Neural cell (in vitro differentiated cells): ENCODE measurements around the gene TMCO4. TPM values are rescaled to one million over a fixed set of nuclear protein-coding genes. Genes with fewer than 3 reads are reported as not detected.

Experiments used
- H2AFZ ChIP-seq: fragments of 200-600, 300-800 bp; sonication (generic), shearing (Covaris generic); 2 replicates; pipeline ENCODE4 v1.6.0; 2014; ENCODE audit warnings: low read depth, mild to moderate bottlenecking, antibody characterized with exemption, low read length, moderate library complexity
- H3F3A ChIP-seq: fragments of 200-600 bp; shearing (Covaris generic); 2 replicates; pipeline ENCODE4 v1.6.1; 2016; ENCODE audit warnings: mild to moderate bottlenecking, moderate library complexity, mixed read lengths, antibody characterized with exemption, low read length; ENCODE audit not compliant: insufficient read depth, poor library complexity, severe bottlenecking
- H3K27ac ChIP-seq: fragments of 200-600, 300-800 bp; sonication (generic), shearing (Covaris generic); 2 replicates; pipeline ENCODE4 v1.5.1; 2014; ENCODE audit warnings: mild to moderate bottlenecking, low read length, moderate library complexity
- H3K27me3 ChIP-seq: fragments of 300-800, 200-600 bp; sonication (generic), shearing (Covaris generic); 2 replicates; pipeline ENCODE4 v1.6.0; 2014; ENCODE audit warnings: mild to moderate bottlenecking, low read depth, low read length, moderate library complexity; ENCODE audit not compliant: insufficient read depth
- H3K36me3 ChIP-seq: fragments of 300-800, 200-600 bp; sonication (generic), shearing (Covaris generic); 2 replicates; pipeline ENCODE4 v1.5.1; 2014; ENCODE audit warnings: mild to moderate bottlenecking, antibody characterized with exemption, low read length, moderate library complexity; ENCODE audit not compliant: insufficient read depth
- H3K4me2 ChIP-seq: fragments of 300-800, 200-600 bp; sonication (generic), shearing (Covaris generic); 2 replicates; pipeline ENCODE4 v1.6.0; 2014; ENCODE audit warnings: mild to moderate bottlenecking, low read length
- H3K4me3 ChIP-seq: fragments of 300-800, 200-600 bp; sonication (generic), shearing (Covaris generic); 2 replicates; pipeline ENCODE4 v1.5.1; 2014; ENCODE audit warnings: mild to moderate bottlenecking, low read length, moderate library complexity
- H3K79me2 ChIP-seq: fragments of 200-600 bp; shearing (Covaris generic); replicated peaks from 2 replicates; pipeline ENCODE4 v1.6.0; 2014; ENCODE audit warnings: mild to moderate bottlenecking, low read length, moderate library complexity; ENCODE audit not compliant: insufficient read depth
- H3K9ac ChIP-seq: fragments of 300-800, 200-600 bp; sonication (generic), shearing (Covaris generic); 2 replicates; pipeline ENCODE4 v1.6.1; 2016; ENCODE audit warnings: mild to moderate bottlenecking, low read length, mixed read lengths
- H3K9me2 ChIP-seq: fragments of 200-600 bp; shearing (Covaris generic); 2 replicates; pipeline ENCODE4 v1.6.1; 2016; ENCODE audit warnings: mild to moderate bottlenecking, low read length, mixed read lengths; ENCODE audit not compliant: insufficient read depth
- H3K9me3 ChIP-seq: fragments of 200-600, 300-800 bp; sonication (generic), shearing (Covaris generic); 2 replicates; pipeline ENCODE4 v1.6.1; 2016; ENCODE audit warnings: mild to moderate bottlenecking, mixed run types, low read length, moderate library complexity, mixed read lengths
- H4K20me1 ChIP-seq: fragments of 200-600 bp; shearing (Covaris generic); 2 replicates; pipeline ENCODE4 v1.6.1; 2016; ENCODE audit warnings: mild to moderate bottlenecking, mixed run types; ENCODE audit not compliant: insufficient read depth
- EP300 ChIP-seq: fragments of 450-650 bp; conservative IDR thresholded peaks from 2 replicates; pipeline ENCODE4 v1.6.1; 2014; ENCODE audit warnings: antibody characterized with exemption, mild to moderate bottlenecking, moderate library complexity; ENCODE audit not compliant: poor library complexity, severe bottlenecking
- EZH2 ChIP-seq: fragments of 200-600, 300-800 bp; shearing (Covaris generic), sonication (generic); IDR thresholded peaks from 2 replicates; pipeline ENCODE4 v1.6.1; 2014; ENCODE audit warnings: antibody characterized with exemption, low read length, borderline replicate concordance, mild to moderate bottlenecking; ENCODE audit not compliant: insufficient read depth, poor library complexity, severe bottlenecking
- MXI1 ChIP-seq: fragments of 450-650 bp; conservative IDR thresholded peaks from 2 replicates; pipeline ENCODE4 v1.6.1; 2014; ENCODE audit warnings: antibody characterized with exemption, mild to moderate bottlenecking; ENCODE audit not compliant: poor library complexity, severe bottlenecking
- POLR2AphosphoS5 ChIP-seq: IDR thresholded peaks from 2 replicates; pipeline ENCODE4 v1.6.1; 2012
- RAD21 ChIP-seq: fragments of 450-650 bp; conservative IDR thresholded peaks from 2 replicates; pipeline ENCODE4 v1.6.1; 2014; ENCODE audit warnings: antibody characterized with exemption, mild to moderate bottlenecking, moderate library complexity
- SMC3 ChIP-seq: fragments of 450-650 bp; conservative IDR thresholded peaks from 2 replicates; pipeline ENCODE4 v1.6.1; 2014; ENCODE audit warnings: antibody characterized with exemption, mild to moderate bottlenecking, moderate library complexity; ENCODE audit not compliant: poor library complexity
- TAF1 ChIP-seq: IDR thresholded peaks from 2 replicates; pipeline ENCODE4 v1.6.1; 2012; ENCODE audit warnings: low read depth
- polyA plus RNA-seq: library from polyadenylated mRNA; depleted of rRNA; stranded (reverse); fragments of >200 nt; gene quantifications from 2 replicates; pipeline ENCODE4 v1.2.3, GENCODE V29; 2014
- TF ChIP-seq, protein P1 (sequence below): fragments of 450-650 bp; IDR thresholded peaks from 2 replicates; pipeline ENCODE4 v1.5.1; 2014; ENCODE audit warnings: antibody characterized with exemption, mild to moderate bottlenecking, moderate library complexity; ENCODE audit not compliant: poor library complexity, severe bottlenecking
- TF ChIP-seq, protein P2 (sequence below): IDR thresholded peaks from 2 replicates; pipeline ENCODE4 v1.6.1; 2012; ENCODE audit warnings: borderline replicate concordance

The TMCO4 gene
- polyA plus RNA-seq, 1 donor from 2014 or later, result not detected

DNA sequence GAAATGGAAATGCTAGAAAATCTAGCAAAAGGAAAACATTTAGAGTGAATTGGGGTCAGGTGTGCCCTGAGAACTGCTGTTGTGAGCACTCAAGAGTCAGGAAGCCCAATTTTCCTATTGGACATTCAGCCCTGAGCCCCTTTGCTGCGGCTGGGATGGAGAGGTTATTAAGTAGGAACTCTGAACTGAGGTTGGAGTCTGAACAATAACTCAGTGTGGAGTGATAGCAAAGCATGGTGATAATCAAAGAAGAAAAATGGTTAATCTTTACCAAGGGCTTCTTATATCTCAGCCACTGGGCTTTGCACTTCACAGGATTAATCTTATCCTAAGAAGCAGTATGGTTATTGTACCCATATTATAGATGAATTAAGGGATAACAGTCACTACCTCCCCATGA, 52.0 kb downstream of the TMCO4 start:
- no peaks in the 10 kb centered on the region for H3K79me2 ChIP-seq
- no peaks in the 10 kb centered on the region for H3F3A ChIP-seq
- H2AFZ ChIP-seq, result no peak overlapping the region
- H3K4me2 ChIP-seq, result no peak overlapping the region
- no peak overlapping the region for H3K27ac ChIP-seq
- H3K9me3 ChIP-seq, result no peaks in the 10 kb centered on the region
- H3K4me3 ChIP-seq, result no peak overlapping the region
- H3K36me3 ChIP-seq, result no peaks in the 10 kb centered on the region
- H3K9ac ChIP-seq, result no peak overlapping the region
- H3K27me3 ChIP-seq, result no peaks in the 10 kb centered on the region
- no peaks in the 10 kb centered on the region for H4K20me1 ChIP-seq
- no peaks in the 10 kb centered on the region for H3K9me2 ChIP-seq
- TF ChIP-seq, protein P1, sequence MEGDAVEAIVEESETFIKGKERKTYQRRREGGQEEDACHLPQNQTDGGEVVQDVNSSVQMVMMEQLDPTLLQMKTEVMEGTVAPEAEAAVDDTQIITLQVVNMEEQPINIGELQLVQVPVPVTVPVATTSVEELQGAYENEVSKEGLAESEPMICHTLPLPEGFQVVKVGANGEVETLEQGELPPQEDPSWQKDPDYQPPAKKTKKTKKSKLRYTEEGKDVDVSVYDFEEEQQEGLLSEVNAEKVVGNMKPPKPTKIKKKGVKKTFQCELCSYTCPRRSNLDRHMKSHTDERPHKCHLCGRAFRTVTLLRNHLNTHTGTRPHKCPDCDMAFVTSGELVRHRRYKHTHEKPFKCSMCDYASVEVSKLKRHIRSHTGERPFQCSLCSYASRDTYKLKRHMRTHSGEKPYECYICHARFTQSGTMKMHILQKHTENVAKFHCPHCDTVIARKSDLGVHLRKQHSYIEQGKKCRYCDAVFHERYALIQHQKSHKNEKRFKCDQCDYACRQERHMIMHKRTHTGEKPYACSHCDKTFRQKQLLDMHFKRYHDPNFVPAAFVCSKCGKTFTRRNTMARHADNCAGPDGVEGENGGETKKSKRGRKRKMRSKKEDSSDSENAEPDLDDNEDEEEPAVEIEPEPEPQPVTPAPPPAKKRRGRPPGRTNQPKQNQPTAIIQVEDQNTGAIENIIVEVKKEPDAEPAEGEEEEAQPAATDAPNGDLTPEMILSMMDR, result no peak
- TF ChIP-seq TAF1 (no peak), RAD21 (no peak), SMC3 (no peak), POLR2AphosphoS5 (no peak), EZH2 (no peak), EP300 (no peak), MXI1 (no peak)
- TF ChIP-seq, protein P2, sequence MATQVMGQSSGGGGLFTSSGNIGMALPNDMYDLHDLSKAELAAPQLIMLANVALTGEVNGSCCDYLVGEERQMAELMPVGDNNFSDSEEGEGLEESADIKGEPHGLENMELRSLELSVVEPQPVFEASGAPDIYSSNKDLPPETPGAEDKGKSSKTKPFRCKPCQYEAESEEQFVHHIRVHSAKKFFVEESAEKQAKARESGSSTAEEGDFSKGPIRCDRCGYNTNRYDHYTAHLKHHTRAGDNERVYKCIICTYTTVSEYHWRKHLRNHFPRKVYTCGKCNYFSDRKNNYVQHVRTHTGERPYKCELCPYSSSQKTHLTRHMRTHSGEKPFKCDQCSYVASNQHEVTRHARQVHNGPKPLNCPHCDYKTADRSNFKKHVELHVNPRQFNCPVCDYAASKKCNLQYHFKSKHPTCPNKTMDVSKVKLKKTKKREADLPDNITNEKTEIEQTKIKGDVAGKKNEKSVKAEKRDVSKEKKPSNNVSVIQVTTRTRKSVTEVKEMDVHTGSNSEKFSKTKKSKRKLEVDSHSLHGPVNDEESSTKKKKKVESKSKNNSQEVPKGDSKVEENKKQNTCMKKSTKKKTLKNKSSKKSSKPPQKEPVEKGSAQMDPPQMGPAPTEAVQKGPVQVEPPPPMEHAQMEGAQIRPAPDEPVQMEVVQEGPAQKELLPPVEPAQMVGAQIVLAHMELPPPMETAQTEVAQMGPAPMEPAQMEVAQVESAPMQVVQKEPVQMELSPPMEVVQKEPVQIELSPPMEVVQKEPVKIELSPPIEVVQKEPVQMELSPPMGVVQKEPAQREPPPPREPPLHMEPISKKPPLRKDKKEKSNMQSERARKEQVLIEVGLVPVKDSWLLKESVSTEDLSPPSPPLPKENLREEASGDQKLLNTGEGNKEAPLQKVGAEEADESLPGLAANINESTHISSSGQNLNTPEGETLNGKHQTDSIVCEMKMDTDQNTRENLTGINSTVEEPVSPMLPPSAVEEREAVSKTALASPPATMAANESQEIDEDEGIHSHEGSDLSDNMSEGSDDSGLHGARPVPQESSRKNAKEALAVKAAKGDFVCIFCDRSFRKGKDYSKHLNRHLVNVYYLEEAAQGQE, result no peak

DNA sequence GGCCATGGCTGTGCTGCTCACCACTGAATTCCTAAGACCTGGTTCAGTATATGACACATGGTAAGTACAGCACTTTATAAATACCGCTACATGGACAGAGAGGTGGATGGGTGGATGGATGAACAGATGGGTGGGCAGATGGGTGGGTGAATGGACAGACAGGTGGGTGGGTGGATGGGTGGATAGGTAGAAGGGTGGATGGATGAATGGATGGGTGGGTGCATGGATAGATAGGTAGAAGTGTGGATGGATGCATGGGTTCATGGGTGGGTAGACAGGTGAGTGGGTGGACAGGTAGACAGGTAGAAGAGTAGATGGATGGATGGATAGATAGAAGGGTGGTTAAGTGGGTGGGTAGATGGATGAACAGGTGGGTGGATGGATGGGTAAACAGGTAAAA, 54.8 kb downstream of the TMCO4 start:
- no peaks in the 10 kb centered on the region for H3K9me2 ChIP-seq
- no peak overlapping the region for H3K4me2 ChIP-seq
- no peaks in the 10 kb centered on the region for H3K36me3 ChIP-seq
- H3K4me3 ChIP-seq, result no peak overlapping the region
- no peaks in the 10 kb centered on the region for H3K79me2 ChIP-seq
- H3K9me3 ChIP-seq, result no peaks in the 10 kb centered on the region
- no peak for TF ChIP-seq MXI1
- TF ChIP-seq, protein P2, result no peak
- no peaks in the 10 kb centered on the region for H4K20me1 ChIP-seq
- no peaks in the 10 kb centered on the region for H3K27me3 ChIP-seq
- H3F3A ChIP-seq, result no peaks in the 10 kb centered on the region
- no peak overlapping the region for H3K27ac ChIP-seq
- H3K9ac ChIP-seq, result no peak overlapping the region
- H2AFZ ChIP-seq, result no peak overlapping the region
